ENCODE results near the gene DTHD1. TPM values are rescaled to one million over a fixed set of nuclear protein-coding genes. Genes with fewer than 3 reads are reported as not detected.

Gene DTHD1
- total and polyA plus RNA-seq, 2 of the 8 experiments (the other 6 are each of a cell fraction or from before 2014, with no cell fraction given): not detected

DNA sequence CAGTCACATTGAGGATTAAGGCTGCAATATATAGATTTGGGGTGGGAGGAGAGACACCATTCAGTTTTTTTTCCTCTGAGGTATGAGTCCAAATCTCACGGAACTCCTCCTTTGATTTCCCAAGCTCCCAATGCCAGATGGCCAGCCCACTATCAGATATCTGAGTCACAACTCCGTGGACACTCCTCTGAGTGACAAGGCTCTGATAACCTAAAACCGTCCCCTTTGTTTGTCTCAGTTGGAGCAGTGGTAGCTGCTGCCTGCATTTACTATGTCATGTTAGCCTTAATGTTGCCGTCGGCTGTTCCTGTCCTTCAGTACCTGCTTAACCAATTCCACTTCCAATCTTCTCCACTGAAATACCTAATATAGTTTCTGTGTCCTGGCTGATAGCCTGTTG, 107.3 kb downstream of the DTHD1 start:
- no peak overlapping the region for H2BK20ac ChIP-seq (ENCODE audit: low read length)
- no peak overlapping the region for H3K9ac ChIP-seq (replicated peaks in 1 of 4; ENCODE audit: extremely low read depth in 1 of 4, low read depth in 3 of 4, low read length in 3 of 4)
- TF ChIP-seq USF2 (IDR thresholded peaks at IDR 0.05; ENCODE audit: low read length): no peak
- TF ChIP-seq KDM5A (IDR thresholded peaks at IDR 0.05; ENCODE audit: low read length): no peak
- TF ChIP-seq GTF2F1 (IDR thresholded peaks at IDR 0.05; ENCODE audit: borderline replicate concordance, low read depth, low read length): no peak
- no peak for TF ChIP-seq MAFK (IDR thresholded peaks at IDR 0.05; ENCODE audit: low read depth, low read length)
- no peak for TF ChIP-seq EP300 (IDR thresholded peaks at IDR 0.05; ENCODE audit: borderline replicate concordance in 1 of 2, low read depth in 2 of 2, low read length in 2 of 2)
- no peak for TF ChIP-seq BCL11A (IDR thresholded peaks at IDR 0.05; ENCODE audit: low read depth in 2 of 2, low read length in 2 of 2)
- TF ChIP-seq MAX (IDR thresholded peaks at IDR 0.05): no peak
- no peak for TF ChIP-seq JUND (IDR thresholded peaks at IDR 0.05; ENCODE audit: low read length)
- no peak for TF ChIP-seq ASH2L (IDR thresholded peaks at IDR 0.05; ENCODE audit: low read length)

More for the DNA sequence above, 107.3 kb downstream of the DTHD1 start:
- no peak overlapping the region for H2BK15ac ChIP-seq (ENCODE audit: low read length)
- H2AFZ ChIP-seq (ENCODE audit: low read length): 0 out of 2 replicates have a peak overlapping the region, but pooled peaks have one; percentile 58
- no peak overlapping the region for H4K5ac ChIP-seq (ENCODE audit: insufficient read length, low read depth, low read length)
- H2BK5ac ChIP-seq (ENCODE audit: low read depth, low read length): no peak overlapping the region
- no peaks in the 10 kb centered on the region for H3K23me2 ChIP-seq (ENCODE audit: low read depth, low read length)
- no peak overlapping the region for H3K14ac ChIP-seq (ENCODE audit: insufficient read length)
- no peak overlapping the region for H3K27ac ChIP-seq (ENCODE audit: low read depth, low read length)
- H3K27me3 ChIP-seq (replicated peaks in 1 of 4; ENCODE audit: control insufficient read depth in 3 of 4, extremely low read depth in 1 of 4, insufficient read depth in 3 of 4, low read length in 3 of 4): no peaks in the 10 kb centered on the region
- no peak overlapping the region for H3K4me3 ChIP-seq (ENCODE audit: extremely low read depth in 1 of 4, insufficient read depth in 2 of 4, low read depth in 3 of 4, low read length in 4 of 4)
- no peak overlapping the region for H2BK120ac ChIP-seq (replicated peaks; ENCODE audit: low read depth, low read length)
- 80% methylated on average over 5 of the region's 5 CpGs; no CpG with 5 or more reads in 1 of the 2 experiments for WGBS, 2 experiments (ENCODE audit: extremely low coverage in 1 of 2, insufficient coverage in 1 of 2, insufficient read length in 1 of 2, insufficient replicate concordance in 2 of 2, low coverage in 1 of 2, low lambda C conversion rate in 2 of 2, missing lambda C conversion rate in 1 of 2)
- no peak overlapping the region for H3K23ac ChIP-seq (ENCODE audit: insufficient read length)
- H4K91ac ChIP-seq (replicated peaks; ENCODE audit: insufficient read length, low read length): no peak overlapping the region
- no peak overlapping the region for H2AK5ac ChIP-seq (ENCODE audit: low read depth, low read length)
- H4K8ac ChIP-seq (ENCODE audit: extremely low read depth, insufficient read depth, low read length): no peak overlapping the region
- H3K56ac ChIP-seq (replicated peaks; ENCODE audit: insufficient read length, low read depth, low read length): no peak overlapping the region
- FAIRE-seq: no peak
- no peaks in the 10 kb centered on the region for H3K36me3 ChIP-seq (ENCODE audit: control insufficient read depth in 2 of 4, insufficient read depth in 4 of 4, low read length in 3 of 4)
- H3K4me2 ChIP-seq (ENCODE audit: insufficient read depth in 1 of 2, low read depth in 2 of 2, low read length in 2 of 2): no peak overlapping the region
- no peaks in the 10 kb centered on the region for H3K79me2 ChIP-seq (ENCODE audit: control insufficient read depth in 1 of 2, insufficient read depth in 2 of 2, low read length in 2 of 2)
- H4K20me1 ChIP-seq (replicated peaks in 1 of 2; ENCODE audit: control insufficient read depth in 1 of 2, insufficient read depth in 2 of 2, low read length in 2 of 2): no peaks in the 10 kb centered on the region
- no peaks in the 10 kb centered on the region for H3K9me3 ChIP-seq (ENCODE audit: insufficient read depth in 2 of 2, low read depth in 1 of 2, low read length in 1 of 2)
- CTCF ChIA-PET (ENCODE audit: partially characterized antibody): interaction anchor here (1.0 to 5.3 kb wide), 2 partner anchors 10 to 12 kb away, joined by 3 to 31 read pairs; no protein-coding TSS in a partner anchor
- no peaks in the 10 kb centered on the region for H3K4me1 ChIP-seq (replicated peaks in 1 of 4; ENCODE audit: control insufficient read depth in 3 of 4, insufficient read depth in 4 of 4, low read length in 3 of 4)
- no peak overlapping the region for H3K18ac ChIP-seq (ENCODE audit: extremely low read depth, low read length)
- no peak overlapping the region for H2BK12ac ChIP-seq (ENCODE audit: low read depth, low read length)
- H3K79me1 ChIP-seq (ENCODE audit: low read depth, low read length): no peaks in the 10 kb centered on the region
- no peak for DNase-seq (ENCODE audit: low read depth in 1 of 2, low spot score in 2 of 2)
- no peak overlapping the region for H3K4ac ChIP-seq (replicated peaks; ENCODE audit: insufficient read length, low read depth, low read length)
- POLR2A ChIA-PET (ENCODE audit: partially characterized antibody): no interaction called here
